GM12878 (cell line): Measurements from ENCODE around the gene TRIM37. TPM values are rescaled to one million over a fixed set of nuclear protein-coding genes. Genes with fewer than 3 reads are reported as not detected.
A peak's percentile ranks its signal among the peaks of the same experiment; 100 is the strongest.

Source experiments
- ATF2 ChIP-seq: IDR thresholded peaks from 2 replicates; pipeline ENCODE4 v1.6.1; 2012; ENCODE audit warnings: low read length, inconsistent platforms
- ATF7 ChIP-seq: fragments of 450-650 bp; IDR thresholded peaks from 2 replicates; pipeline ENCODE4 v1.6.1; 2016; ENCODE audit warnings: low read depth, mild to moderate bottlenecking
- BRCA1 ChIP-seq: IDR thresholded peaks from 2 replicates; pipeline ENCODE4 v1.6.1; 2011; ENCODE audit warnings: low read depth, low read length, improper control_type of control experiment
- CHD1 ChIP-seq: IDR thresholded peaks from 2 replicates; pipeline ENCODE4 v1.6.1; 2012; ENCODE audit warnings: low read depth, low read length, improper control_type of control experiment
- CHD2 ChIP-seq: IDR thresholded peaks from 2 replicates; pipeline ENCODE4 v1.6.1; 2011; ENCODE audit warnings: low read depth, low read length, improper control_type of control experiment, borderline replicate concordance
- E2F4 ChIP-seq: IDR thresholded peaks from 2 replicates; pipeline ENCODE4 v1.6.1; 2012; ENCODE audit warnings: low read depth, low read length, improper control_type of control experiment
- ESRRA ChIP-seq: IDR thresholded peaks from 2 replicates; pipeline ENCODE4 v1.6.1; 2012; ENCODE audit warnings: mild to moderate bottlenecking, low read length, improper control_type of control experiment
- FOXK2 ChIP-seq: fragments of 450-650 bp; IDR thresholded peaks from 2 replicates; pipeline ENCODE4 v1.6.1; 2017; ENCODE audit warnings: mild to moderate bottlenecking, moderate library complexity
- GATAD2B ChIP-seq: fragments of 450-650 bp; conservative IDR thresholded peaks from 2 replicates; pipeline ENCODE4 v1.6.1; 2017; ENCODE audit warnings: low read depth, mild to moderate bottlenecking, moderate library complexity
- HDAC6 ChIP-seq: fragments of 200-600 bp; sonication (generic); IDR thresholded peaks from one replicate; pipeline ENCODE4 v1.8.0; 2017; ENCODE audit warnings: antibody characterized with exemption; ENCODE audit not compliant: unreplicated experiment
- HDGF ChIP-seq: fragments of 450-650 bp; IDR thresholded peaks from 2 replicates; pipeline ENCODE4 v1.6.1; 2016; ENCODE audit warnings: antibody characterized with exemption
- HSF1 ChIP-seq: fragments of 150-350 bp; IDR thresholded peaks from 2 replicates; pipeline ENCODE4 v1.6.1; 2014; ENCODE audit warnings: mild to moderate bottlenecking, low read depth, low read length
- IKZF1 ChIP-seq: fragments of 450-650 bp; conservative IDR thresholded peaks from 2 replicates; pipeline ENCODE4 v1.6.1; 2017; ENCODE audit warnings: antibody characterized with exemption, mild to moderate bottlenecking
- IRF5 ChIP-seq: fragments of 450-650 bp; IDR thresholded peaks from 2 replicates; pipeline ENCODE4 v1.6.1; 2017; ENCODE audit warnings: borderline replicate concordance
- JUNB ChIP-seq: IDR thresholded peaks from 2 replicates; pipeline ENCODE4 v1.6.1; 2016; ENCODE audit warnings: antibody characterized with exemption, mild to moderate bottlenecking
- MXI1 ChIP-seq: fragments of 150-350 bp; IDR thresholded peaks from 2 replicates; pipeline ENCODE4 v1.6.1; 2011; ENCODE audit warnings: low read depth, mild to moderate bottlenecking, inconsistent platforms, low read length, improper control_type of control experiment
- NR2C1 ChIP-seq: fragments of 450-650 bp; IDR thresholded peaks from 2 replicates; pipeline ENCODE4 v1.6.1; 2017; ENCODE audit warnings: antibody characterized with exemption, mild to moderate bottlenecking, moderate library complexity
- PML ChIP-seq: IDR thresholded peaks from 2 replicates; pipeline ENCODE4 v1.6.1; 2012; ENCODE audit warnings: low read length, inconsistent platforms
- RUNX3 ChIP-seq: IDR thresholded peaks from 2 replicates; pipeline ENCODE4 v1.6.1; 2012; ENCODE audit warnings: low read length, inconsistent platforms
- SIN3A ChIP-seq: IDR thresholded peaks from 2 replicates; pipeline ENCODE4 v1.6.1; 2012; ENCODE audit warnings: low read depth, low read length, improper control_type of control experiment
- SPI1 ChIP-seq: IDR thresholded peaks from 2 replicates; pipeline ENCODE4 v1.6.1; 2011; ENCODE audit warnings: low read depth, mild to moderate bottlenecking, low read length, moderate library complexity, borderline replicate concordance; ENCODE audit not compliant: insufficient read depth
- SRF ChIP-seq, 2 experiments: IDR thresholded peaks; 2 replicates each; pipeline ENCODE4 v1.6.1; 2011; ENCODE audit warnings: low read depth in 2 of 2, low read length in 2 of 2, mild to moderate bottlenecking in 1 of 2, moderate library complexity in 1 of 2
- STAT1 ChIP-seq: fragments of 450-650 bp; conservative IDR thresholded peaks from 2 replicates; pipeline ENCODE4 v1.6.1; 2014; ENCODE audit warnings: antibody characterized with exemption, mild to moderate bottlenecking
- USF1 ChIP-seq: IDR thresholded peaks from 2 replicates; pipeline ENCODE4 v1.6.1; 2011; ENCODE audit warnings: borderline replicate concordance, low read depth, mild to moderate bottlenecking, moderate library complexity, mixed read lengths, low read length; ENCODE audit not compliant: insufficient read depth; ENCODE audit errors: extremely low read length
- WRNIP1 ChIP-seq: IDR thresholded peaks from 2 replicates; pipeline ENCODE4 v1.6.1; 2011; ENCODE audit warnings: low read depth, low read length, improper control_type of control experiment, borderline replicate concordance
- polyA plus RNA-seq, 11 experiments: library from polyadenylated mRNA; depleted of rRNA in 4 of 11; unstranded in 6 of 11; stranded (reverse) in 5 of 11; fragments of >200 nt; fragmentation: Nextera tagmentation in 4 of 11; fragmentation: Illumina TruSeq in 1 of 11; extraction: Ambion mirVana in 4 of 11; extraction: Trizol in 1 of 11; gene quantifications; 1 replicate in 1 of 11; 2 replicates in 10 of 11; pipeline versions ENCODE4 v1.2.1 to v1.2.3, GENCODE V29; 2011 to 2016; ENCODE audit warnings: inconsistent platforms in 2 of 11, missing spikeins in 2 of 11, low read depth in 1 of 11
- total RNA-seq, 4 experiments: library from RNA; depleted of rRNA in 3 of 4; stranded (reverse); fragments of >200 nt in 3 of 4; fragmentation: Illumina TruSeq in 1 of 4; extraction: Trizol in 1 of 4; gene quantifications; 2 replicates each; pipeline versions ENCODE4 v1.2.1 to v1.2.3, GENCODE V29; 2013 to 2021

The TRIM37 gene
- total and polyA plus RNA-seq, 10 of the 15 experiments (the other 5 are each of a cell fraction or from before 2014, with no cell fraction given) = 4.8 to 20.6 (median 18.1) TPM

- TF ChIP-seq IKZF1 (peak; percentile 75), PML (no peak), STAT1 (no peak), IRF5 (no peak), GATAD2B (0 out of 2 replicates have a peak, but pooled peaks have one; percentile 21), USF1 (no peak), SIN3A (no peak), ATF7 (peak; percentile 61), NR2C1 (no peak), WRNIP1 (no peak), MXI1 (no peak), FOXK2 (no peak), JUNB (peak; percentile 82), SPI1 (no peak), BRCA1 (no peak), ATF2 (no peak), HSF1 (no peak), RUNX3 (no peak), ESRRA (no peak), CHD1 (no peak), HDGF (no peak), E2F4 (no peak), SRF (IDR thresholded peaks at IDR 0.05; ENCODE audit: low read depth in 2 of 2, low read length in 2 of 2) (no peak), CHD2 (no peak), HDAC6 (no peak)
Measured at GRCh38 chr17:58991718-58992331, 114.9 kb downstream of the TRIM37 start (continued).
